NOMO-1 treated with DMSO at 0.1 percent for 48 hours (cell line): ENCODE results near the gene GRM6.

Experiments used
- DNase-seq: peaks from one replicate; lab custom pipeline; 2025; ENCODE audit not compliant: unreplicated experiment; lab: John Stamatoyannopoulos, UW

The GRM6 gene

DNA sequence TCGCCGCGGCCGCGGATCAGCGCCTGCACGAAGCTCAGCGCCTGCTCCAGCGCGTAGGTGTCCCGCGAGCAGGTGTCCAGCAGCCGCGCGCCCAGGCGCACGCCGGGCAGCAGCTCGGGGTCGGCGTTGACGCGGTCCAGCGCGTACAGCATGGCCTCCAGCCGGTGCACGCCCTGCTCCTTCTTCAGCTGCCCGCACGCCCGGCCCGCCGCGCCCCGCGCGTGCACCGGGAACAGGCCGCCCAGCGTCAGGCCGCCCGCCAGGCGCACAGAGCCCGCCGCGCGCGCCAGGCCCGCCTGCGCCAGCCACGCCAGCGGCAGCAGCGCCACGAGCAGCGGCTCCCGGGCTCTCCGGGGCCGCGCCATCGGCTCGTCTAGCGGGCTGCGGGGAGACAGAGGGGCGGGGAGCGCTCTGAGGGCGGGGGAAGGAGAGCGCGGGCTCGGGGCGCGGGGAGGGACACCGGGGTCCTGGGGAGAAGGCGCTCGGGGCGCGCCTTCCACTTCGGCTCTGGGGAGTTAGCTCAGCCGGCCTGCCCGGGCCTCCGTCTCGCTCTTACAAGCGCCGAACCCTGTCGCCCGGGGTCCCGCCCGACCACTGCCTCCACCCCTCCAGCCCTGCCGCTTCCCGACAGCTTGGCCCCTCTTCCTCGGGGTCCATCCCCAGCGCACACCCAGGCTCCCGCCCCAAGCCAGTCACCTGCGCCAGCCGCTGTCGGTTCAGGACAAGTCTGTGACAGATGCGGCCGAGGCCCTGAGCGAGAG lies at the start of gene GRM6:
Gene GRM6 (minus strand): TSS at position 741 of the 761 bp plus-strand sequence. CDS start 376 bp downstream, at position 365.
- no peak for DNase-seq

DNA sequence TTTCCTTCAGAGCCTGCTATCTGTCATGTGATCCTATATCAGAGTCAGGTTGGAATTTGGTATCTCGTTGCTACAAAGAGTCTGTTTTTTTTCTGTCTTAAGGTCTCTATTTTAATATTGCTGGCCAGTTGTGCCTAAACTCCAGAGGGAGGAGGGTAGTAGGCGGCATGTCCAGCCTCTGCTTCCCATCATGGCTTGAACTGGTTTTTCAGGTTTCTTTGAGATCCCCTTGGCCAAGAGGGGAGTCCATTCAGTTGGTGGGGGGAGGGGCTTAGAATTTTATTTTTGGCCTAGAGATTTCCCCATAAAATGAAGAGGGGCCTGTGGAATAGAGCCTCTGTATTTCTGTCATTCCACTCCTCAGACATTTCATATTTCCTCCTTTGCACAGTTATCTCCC lies 49.6 kb upstream of the GRM6 start:
- DNase-seq, result no peak

DNA sequence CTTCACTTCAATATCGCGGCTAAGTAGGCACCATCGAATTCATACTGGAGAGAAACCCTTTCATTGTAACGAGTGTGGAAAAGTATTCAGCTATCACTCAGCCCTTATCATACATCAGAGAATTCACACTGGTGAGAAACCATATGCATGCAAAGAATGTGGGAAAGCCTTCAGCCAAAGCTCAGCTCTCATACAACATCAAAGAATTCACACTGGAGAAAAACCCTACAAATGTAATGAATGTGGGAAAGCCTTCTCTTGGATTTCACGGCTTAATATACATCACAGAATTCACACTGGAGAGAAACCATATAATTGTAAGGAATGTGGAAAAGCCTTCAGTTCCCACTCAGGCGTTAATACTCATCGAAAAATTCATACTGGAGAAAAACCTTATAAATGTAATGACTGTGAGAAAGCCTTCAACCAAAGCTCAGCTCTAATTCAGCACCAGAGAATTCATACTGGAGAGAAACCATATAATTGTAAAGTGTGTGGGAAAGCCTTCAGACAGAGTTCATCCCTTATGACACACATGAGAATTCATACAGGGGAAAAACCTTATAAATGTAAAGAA lies 38.0 kb upstream of the GRM6 start:
- no peak for DNase-seq

DNA sequence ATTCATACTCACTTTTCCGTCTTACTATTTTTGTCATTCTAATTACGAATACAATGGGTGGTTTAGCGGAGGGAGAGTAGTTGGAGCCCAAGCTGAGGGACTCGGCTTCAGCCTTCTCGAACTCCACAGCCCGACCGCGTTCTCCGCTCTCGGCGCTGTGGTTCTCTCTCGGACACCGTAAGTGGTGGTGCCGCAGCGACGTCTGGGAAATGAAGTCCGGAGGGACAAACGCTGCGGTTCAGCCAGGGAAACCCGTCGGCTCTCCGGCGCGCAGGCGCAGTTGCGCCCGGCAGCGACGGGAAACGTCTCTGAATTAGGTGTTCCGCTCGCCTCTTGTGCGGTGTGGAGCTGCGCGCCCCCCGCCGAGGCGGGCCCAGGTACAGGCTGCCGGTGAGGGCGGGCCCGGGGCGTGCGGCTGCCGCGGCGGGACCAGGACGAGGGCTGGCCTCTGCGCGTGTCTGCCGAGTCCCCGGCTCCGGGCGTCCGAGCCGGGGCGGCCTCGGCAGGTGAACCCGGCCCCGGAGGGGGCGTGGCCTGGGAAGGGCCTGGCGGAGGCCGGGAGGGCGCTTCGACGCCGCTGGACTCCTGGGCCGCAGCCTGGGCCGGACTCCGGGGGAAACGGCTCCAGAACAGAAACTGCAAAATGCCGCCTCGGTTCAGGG lies 28.5 kb upstream of the GRM6 start, which contains the start of gene ZNF879:
Gene ZNF879 (plus strand): TSS at position 277 of the 662 bp plus-strand sequence. CDS start 1,201 bp downstream, outside the sequence.
- DNase-seq, result peak; percentile 79

DNA sequence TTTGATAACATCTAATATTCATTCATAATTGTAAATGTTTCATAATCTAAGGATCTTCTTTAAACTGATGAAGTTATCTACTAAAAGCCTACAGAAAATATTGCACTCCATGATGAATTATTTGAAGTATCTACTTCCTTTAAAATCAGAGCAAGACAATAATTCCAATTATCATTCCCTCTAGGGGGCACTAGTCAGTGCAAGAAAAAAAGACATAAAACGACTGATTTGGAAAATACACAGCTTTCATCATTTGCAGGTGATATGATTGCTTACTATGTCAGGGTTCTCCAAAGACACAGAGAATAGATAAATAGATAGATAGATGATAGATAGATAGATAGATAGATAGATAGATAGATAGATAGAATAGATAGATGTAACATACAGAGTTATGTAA lies 13.5 kb upstream of the GRM6 start:
- DNase-seq, result no peak

DNA sequence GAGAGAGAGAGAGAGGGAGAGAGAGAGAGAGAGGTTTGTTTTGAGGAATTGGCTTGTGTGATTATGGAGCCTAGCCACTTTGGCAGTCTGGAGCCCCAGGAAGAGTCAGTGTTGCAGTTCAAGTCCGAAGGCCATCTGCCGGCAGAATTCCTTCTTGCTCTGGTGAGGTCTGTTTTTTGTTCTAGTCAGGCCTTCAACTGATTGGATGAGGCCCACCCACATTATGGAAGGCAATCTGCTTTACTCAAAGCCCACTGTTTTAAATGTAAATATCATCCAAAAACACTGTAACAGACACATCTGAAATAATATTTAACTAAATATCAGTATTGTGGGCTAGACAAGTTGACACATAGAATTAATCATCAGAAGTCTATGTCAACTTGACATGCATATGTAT lies 11.4 kb upstream of the GRM6 start:
- no peak for DNase-seq

DNA sequence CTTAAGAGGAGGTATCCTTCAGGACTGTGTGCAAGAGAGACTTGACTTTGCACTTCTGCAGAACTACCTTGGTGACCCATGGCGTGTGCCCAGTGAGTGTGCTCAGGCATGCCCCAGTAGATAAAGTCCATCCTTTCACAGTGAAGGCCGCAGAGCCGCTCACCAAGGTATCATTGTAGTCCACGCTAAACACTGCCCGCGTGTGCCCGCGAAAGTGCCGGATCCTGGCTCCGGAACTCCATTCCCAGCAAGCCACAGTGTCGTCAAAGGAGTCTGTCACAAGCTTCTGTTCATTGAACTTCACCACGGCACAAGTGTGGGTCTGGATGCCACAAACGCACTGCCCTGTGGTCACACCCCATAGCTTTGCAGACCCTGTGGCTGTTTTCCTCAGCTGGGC lies 3.3 kb upstream of the GRM6 start:
- no peak for DNase-seq

DNA sequence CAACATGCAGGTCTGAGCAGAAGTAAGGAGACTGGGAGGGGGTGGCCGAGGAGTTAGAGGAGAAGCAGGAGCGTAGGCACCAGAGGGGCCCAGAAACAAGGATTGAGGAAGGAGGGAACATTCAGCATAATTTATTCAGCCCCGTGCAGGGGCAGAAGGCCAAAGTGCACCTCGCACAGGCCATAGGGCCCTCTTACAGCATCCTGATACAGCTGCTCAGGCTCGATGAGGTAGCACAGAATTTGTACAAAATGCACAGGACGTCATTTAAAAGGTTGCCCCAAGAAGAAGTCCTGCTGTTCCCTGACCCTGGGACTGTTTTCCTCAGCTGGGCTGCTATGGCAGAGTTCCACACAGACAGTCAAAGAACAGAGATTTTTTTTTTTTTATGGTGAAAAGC lies 2.1 kb upstream of the GRM6 start:
- no peak for DNase-seq

DNA sequence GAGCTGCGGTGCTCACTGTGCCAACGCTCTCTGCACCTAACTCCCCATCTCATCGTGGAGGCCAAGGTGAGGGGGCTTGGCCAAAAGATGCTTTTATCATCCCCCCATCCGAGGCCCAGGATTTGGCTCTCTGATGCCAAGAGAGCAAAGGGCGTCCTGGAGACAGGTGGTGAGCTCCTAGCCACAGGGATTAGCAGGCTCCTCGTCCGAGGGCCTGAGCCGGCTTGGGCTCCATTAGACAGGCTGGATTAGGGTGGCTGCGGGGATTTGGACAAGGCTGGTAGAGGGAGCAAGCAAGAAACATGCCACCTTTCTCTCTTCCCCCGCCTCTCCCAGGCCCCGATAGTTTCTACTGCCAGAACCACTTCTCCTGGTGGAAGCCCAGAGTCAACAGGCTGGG lies 1.0 kb upstream of the GRM6 start:
- DNase-seq, result no peak

DNA sequence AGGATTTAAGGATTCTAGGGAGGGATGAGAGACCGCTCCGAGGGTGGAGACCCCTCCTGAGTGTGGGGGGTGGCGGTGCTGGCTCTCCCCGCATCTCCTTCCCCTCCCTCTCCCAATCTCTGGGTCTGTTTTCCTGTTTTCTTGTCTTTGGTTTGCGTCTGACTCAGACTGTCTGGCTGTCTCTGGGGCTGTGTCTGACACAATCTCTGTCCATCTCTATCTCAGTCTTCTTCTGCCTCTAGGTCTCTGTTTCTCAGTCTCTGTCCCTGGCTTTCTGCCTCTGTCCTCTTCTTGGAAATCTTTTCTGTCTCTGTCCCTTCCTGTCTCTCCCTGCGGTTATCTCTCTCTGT lies 196 bp upstream of the GRM6 start:
- no peak for DNase-seq

DNA sequence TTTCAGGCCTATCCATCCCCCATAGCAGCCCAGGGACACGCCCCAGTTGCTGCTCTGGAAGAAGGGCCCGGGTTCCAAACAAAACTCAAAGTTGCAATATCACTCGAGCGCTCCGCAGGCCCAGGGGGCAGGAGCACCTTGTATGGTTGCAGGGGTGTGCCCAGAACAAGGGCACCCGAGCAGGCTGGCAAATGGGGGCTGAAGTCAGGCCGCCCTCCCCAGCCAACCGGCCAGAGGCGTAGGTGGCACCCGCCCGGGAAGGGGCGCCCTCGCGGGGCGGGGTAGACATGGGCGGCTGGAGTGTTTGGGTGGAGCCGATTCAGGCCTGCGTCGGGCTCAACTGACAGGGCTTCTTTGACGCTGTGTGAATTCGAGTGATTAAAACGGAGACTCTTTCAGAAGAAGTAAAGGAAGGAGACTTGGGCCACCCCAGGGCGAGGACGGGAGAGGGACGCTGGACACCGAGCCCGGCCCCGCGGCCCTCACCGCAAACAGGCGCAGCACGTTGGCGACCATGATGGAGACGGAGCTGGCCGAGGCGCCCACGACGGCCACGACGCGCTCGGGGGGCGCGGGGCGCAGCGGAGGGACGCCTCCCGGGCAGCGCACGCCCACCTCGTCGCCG lies 1.1 kb downstream of the GRM6 start:
- no peak for DNase-seq

DNA sequence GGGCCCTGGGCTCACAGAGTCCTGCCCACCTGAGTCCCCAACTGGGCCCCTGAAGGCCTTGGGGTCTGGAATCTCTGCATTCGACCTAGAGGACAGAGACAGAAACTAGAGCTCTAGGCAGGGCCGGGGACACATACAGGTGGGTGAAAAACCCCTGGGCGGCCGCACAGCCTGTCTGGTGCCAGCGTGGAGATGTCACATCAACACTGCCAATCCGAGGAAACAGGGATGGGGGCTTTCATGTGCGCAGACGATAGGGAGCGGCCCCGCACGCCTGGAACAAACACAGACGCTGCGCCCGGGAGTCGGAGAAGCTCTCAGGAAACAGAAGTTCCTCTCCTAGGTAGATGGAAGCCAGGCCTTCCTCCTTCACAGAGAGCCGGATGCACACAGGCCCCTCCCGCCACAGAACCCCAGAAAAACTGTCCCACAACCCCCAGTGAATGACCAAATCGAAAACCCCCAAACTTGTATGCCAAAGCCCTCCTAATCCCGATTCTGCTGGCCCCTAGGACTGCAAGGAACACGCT lies 1.8 kb downstream of the GRM6 start:
- no peak for DNase-seq

DNA sequence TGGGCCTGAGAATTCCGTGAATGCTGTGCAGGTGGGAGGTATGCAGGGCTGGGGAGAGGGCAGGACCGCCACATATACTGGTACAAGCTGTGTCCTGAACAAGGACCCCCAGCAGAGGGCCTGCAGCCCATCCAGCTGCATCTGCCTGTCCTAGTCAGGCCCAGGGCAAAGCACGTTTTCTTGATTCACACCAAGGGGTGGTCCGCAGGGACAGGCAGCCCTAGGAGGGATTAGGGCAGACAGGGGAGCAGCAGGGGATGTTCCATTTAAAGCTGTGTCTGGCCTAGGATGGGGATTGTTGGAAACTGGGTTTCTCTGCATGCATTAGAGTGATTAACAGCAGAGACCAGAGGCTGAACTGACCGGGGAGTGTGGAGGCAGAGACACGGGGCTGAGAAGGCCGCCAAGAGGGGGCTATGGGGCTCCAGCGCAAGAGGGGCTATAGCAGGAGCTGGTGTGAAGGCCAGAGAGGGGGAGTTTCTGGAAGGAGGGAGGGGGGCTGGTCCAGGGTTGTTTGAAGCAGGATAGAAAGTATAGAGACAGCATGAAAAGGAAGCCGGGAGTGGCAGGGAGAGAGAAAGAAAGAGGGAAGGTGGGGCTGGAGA lies 2.7 kb downstream of the GRM6 start:
- no peak for DNase-seq

DNA sequence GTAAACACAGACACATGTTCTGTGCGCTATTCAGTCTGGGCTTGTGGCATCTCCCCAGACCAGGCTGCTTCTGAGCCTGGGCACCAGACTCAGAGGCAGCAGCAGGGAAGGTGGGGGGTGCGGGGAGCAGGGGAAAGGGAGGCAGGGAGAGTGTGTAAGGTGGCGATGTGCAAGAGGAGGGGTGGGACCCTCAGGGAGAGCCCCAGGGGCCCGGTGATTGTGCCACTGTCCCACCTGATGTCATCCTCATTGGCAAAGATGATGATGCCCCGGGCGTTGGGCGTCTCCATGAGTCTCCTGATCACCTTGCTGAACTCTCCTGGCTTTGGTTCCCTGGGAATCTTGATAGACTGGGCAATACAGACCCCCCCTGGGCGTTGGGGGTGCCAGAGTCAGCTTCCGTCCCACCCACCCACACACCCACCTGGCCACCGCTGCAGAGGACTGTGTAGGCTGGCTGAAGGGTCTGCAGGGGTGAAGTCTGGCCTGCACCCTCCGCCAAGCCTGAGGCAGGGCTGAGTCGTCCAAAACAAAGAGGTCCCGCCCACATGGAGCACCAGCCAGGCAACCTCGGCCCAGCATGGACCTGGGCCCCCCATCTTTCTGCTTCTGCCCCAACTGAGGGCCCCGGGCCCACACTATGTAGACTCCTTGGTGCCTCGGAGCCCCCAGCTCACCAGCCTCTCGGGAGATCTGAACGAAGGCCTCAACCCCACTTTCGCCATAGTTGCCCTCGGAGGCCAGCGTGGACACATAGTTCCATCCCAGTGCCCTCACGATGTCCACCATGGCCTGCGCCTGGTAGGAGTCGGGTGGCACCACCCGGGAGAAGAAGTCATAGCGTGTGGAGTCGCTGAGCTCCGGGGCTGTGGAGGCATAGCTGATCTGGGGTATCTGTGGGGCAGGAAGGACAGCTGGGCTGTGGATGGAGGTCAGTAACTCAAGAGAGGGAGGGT lies 3.7 kb downstream of the GRM6 start:
- no peak for DNase-seq

DNA sequence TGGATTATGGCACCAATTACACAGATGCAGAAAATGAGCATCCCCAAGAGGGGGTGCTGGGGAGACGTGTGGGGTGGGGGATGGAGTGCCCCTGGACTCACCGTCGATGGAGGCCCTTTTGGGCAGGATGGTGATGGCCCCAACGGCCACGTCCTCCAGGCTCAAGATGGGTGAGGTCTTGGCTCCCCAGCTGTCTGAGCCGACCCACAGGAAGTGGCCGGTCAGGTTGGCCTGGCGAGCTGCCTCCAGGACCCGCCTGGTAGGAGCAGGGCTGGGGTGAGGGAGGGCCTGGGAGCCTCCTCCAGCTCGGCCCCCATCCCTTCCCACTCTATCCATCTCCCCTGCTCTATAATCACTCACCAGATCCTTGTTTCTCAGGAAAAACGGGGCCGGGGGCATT lies 4.6 kb downstream of the GRM6 start:
- no peak for DNase-seq

DNA sequence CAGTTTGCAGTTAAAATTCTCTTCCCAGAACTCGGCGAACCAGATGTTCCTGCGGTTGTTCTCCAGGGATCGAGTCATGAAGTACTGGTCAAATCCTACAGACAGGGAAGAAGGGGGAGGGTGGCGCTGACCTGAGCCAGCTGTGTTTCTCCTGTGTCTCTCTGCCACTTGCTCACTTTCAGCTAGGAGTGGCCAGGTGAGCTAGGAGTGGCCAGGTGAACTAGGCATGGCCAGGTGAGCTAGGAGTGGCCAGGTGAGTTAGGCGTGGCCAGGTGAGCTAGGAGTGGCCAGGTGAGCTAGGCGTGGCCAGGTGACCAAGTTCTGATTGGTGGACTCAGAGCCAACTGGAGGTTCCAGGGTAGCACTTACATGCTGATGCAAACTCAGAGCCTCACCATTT lies 5.8 kb downstream of the GRM6 start:
- no peak for DNase-seq

DNA sequence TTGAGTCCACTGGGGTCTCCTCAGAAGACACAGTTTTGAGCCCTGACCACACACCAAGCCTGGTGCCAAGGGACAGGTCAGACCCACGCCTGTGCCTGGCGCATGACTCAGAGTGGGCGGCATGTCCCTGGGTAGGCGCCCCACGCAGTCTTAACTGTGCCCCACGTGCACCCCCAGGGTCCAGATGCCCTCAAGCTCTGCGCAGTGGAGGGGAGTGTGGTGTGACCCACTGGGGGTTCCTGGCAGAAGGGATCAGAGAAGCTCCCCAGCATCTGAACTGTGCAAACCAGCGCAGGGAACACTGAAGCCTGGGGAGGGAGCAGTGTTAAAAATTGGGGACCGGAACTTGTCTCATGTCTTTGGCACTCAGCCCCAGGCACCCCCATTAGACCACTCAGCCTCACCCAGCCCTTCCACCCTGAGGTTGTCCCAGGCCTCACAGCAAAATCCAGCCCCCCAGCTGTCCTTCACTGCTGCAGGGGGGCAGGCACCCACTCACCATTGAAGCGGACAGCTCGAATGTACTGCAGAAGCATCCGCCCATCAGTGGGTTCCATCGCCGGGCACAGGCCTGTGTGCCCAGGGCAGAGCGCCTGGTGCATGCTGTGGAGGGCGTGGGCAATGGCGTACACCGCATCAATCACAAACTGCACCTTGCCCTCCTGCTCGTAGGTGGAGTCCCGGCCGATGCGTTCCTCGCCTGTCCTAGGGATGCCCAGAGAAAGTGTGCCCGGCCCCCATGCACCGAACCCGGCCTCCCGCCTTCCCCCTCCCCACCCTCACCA lies 6.5 kb downstream of the GRM6 start:
- DNase-seq, result no peak

DNA sequence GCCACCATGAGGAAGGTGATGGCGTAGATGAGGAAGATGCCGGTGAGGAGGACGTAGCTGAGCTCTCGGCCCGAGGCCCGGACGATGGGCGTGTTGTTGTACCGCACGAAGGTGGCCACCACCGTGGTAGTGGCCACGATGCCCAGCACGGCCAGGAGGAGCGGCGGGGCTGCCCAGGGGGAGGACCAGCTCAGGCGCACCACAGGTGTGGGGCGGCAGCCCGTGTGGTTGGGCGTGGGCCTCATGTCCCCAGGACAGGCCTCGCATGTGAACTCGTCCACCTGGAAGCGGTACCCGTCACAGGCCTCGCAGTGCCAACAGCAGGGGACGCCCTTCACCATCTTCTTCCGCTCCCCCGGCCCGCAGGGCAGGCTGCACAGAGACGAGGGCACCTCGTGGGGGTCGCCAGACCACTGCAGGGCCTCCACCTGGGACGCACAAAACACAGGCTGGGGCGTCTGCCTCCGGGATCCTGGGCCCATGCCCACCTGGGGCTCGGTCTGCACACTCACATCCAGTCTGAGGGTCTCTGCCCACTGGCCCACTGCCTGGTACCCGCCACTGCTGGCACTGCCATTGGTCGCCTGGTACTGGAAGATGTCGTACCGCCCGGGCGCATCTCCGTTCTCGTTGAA lies 8.7 kb downstream of the GRM6 start:
- no peak for DNase-seq
